Stimulated activated CD4-positive, alpha-beta T cell treated with anti-CD3 and anti-CD28 coated beads, TNF-alpha, amount 100 ng/mL, for 24 hours (primary cell): ENCODE data around the gene ANKRD11.
"Not testable (repeated sequence)": the region's sequence is repeated elsewhere in the genome, so short reads cannot be mapped to it uniquely, and the experiment has no call there.

ENCODE experiments used
- DNase-seq, 3 experiments: peaks; one replicate each; pipeline ENCODE4 v3.0.0-alpha.2; 2020; ENCODE audit warnings: low read depth in 3 of 3

The ANKRD11 gene

GRCh38 chr16:89453501-89454321, 36.6 kb downstream of the ANKRD11 start:
- DNase-seq, result no peak

GRCh38 chr16:89452925-89453324, 37.4 kb downstream of the ANKRD11 start:
- no peak for DNase-seq

GRCh38 chr16:89452241-89452640, 38.1 kb downstream of the ANKRD11 start:
- DNase-seq, result no peak

DNA sequence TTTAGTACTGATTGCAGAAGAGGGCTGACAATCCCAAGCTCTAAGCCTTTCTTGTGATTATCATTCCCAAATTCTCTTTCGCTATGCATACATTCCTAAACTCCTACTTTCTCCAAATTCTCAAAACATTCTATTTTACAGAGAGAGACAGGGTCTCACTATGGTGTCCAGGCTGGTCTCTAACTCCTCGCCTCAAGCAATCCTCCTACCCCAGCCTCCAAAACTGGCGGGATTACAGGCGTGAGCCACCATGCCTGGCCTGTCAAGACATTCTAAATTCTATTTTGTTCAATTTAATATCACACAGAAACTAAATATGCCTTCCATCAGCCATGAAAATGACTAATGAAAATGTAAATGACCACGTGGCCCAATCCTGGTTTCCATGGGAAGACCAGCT, 39.8 kb downstream of the ANKRD11 start:
- DNase-seq, result no peak

DNA sequence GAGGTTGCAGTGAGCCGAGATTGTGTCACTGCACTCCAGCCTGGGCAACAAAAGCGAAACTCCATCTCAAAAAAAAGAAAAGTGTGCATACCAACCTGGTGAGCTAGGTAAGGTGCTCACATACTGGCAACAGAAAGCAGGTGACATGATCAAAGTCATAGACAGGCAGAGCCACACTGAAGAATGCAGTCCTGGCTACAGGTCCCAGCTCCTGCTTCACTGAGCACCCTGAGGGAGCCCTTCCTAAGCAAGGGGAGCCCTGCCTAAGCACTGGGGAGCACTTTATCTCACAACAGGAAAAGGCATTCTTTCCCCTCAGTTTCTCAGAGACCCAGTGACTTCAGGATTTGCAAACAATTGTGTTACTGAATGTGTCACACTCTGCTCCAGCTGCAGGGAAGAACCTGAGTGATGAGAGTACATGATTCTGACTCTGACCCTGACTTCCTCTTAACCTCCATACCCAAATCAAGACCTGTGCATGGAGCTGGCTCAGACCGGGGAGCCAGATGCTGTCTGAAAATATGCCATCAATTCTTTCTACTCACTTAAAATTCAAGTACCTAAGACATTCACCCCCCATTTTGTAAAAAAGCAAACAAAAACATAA, 40.5 kb downstream of the ANKRD11 start:
- DNase-seq, result no peak

DNA sequence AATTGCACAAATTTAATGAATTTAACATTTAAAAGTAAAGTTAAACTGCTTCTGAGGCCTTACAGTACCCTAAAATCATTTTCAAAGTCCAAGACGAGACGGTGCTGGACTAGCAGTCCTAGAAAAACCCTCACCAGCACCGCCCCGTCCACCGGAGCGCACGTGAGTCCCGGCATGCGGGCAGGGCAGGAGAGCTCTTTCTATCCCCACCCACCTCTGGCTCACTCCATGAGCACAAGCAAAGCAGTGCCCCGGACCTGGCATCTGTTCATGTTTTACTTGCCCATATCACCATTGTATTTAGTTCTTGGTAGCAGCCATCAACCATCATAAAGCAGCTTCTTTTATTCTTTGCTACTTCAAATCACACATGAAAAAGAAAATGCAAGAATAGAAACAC, 41.7 kb downstream of the ANKRD11 start:
- no peak for DNase-seq

DNA sequence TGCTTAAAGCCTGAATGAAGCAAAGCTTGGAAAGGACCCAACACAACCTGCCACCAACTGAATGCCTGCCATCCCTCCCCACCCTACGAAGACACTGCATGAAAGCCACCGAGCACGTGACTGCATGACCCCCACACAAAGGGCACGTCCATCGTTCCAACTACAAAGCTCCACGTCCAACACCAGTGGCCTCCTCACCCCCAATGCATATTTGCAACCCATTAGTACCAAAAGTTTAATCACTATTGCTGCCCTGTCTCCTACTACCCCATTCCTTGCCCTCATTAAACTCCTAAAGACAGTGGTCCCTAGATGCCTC, 43.4 kb downstream of the ANKRD11 start:
- no peak for DNase-seq

DNA sequence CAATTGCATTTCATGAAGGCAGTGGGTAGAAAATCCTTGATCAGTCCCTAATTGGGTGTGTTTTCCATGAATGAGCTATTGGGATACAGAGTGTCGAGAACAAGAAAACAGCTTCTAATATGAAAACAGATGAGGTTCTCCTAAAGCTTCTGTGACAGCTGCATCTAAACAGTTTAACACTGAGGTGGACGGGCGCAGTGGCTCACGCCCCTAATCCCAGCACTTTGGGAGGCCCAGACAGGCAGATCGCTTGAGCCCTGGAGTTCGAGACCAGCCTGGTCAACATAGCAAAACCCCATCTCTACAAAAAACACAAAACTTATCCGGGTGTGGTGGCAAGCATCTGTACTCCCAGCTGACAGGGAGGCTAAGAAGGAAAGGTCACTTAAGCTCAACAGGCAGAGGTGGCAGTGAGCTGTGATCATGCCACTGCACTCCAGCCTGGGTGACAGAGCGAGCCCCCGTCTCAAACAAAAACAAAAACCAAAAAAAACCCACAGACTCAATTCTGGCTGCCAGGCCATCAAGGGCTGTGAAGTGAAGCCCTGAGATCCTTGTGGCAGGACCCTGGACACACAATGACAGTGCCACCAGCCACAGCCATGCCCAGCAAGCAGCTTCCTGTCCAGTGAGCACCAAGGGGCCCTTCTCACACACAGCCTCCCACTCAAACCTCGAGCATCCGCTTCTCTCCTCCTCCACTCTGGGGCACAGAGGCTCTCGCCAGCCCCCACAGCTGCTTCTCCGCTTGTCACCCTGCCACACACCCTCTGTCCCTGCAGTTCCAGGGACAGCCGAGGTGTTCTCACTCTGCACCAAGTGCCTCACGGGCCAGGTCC, 44.0 kb downstream of the ANKRD11 start:
- DNase-seq, result no peak

GRCh38 chr16:89445166-89445565, 45.2 kb downstream of the ANKRD11 start:
- no peak for DNase-seq

- DNase-seq, result no peak
These were observed 45.6 kb downstream of the ANKRD11 start for GRCh38 chr16:89444728-89445127.

- no peak for DNase-seq
These were observed 46.1 kb downstream of the ANKRD11 start for GRCh38 chr16:89444151-89444723.

GRCh38 chr16:89443727-89444084, 46.7 kb downstream of the ANKRD11 start:
- no peak for DNase-seq

GRCh38 chr16:89442990-89443726, 47.2 kb downstream of the ANKRD11 start:
- no peak for DNase-seq

DNA sequence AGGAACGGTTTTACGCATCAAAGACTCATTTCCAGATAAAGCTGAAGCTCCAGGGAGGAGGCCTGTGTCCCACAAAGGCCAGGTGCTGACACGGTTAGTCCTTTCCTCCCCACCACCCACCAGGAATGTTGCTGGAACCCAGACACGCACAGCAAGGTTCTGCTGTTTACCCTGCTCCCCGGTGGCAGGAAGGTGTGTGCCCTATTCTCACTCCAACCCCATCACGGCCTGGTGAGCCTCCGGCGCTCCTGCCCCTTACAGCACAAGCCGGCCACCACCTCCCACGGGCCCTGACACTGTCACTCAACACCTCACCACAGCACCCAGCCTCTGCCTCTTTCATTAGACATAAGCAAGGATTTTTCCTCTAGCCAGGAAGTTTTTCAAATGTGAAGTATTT, 47.8 kb downstream of the ANKRD11 start:
- no peak for DNase-seq

DNA sequence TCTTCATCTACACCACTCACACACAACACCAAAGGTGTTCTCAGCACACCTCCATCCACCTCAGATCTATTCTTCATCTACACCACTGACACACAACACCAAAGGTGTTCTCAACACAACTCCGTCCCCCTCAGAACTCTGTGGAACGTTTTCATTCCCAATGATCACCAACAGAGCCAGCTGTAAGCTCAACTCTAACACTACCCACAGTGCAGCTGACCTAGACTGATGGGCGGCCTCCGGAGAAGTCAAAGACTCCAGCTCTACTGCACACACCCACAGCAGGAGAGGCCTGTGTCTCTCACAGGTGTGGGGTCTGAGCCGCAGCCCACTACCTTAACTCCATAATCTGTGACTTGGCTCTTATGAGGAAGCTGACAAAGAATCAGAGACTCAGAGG, 50.7 kb downstream of the ANKRD11 start:
- no peak for DNase-seq

DNA sequence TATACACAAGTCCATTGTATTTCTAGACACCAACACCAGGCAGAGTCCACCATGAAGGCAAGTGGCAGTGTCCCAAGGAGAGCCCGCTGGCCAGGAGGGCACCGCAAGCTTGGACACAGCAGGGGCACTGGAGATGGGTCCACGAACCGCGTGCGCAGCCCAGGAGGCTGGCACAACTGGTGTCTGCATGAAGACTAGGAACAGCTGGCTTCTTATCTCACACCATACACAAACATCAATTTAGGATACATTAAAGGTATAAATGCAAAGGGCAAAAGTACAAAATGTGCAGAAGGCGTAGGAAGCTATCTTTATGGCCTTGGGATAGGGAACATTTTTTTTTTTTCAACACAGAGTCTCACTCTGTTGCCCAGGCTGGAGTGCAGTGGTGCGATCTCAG, 52.4 kb downstream of the ANKRD11 start:
- no peak for DNase-seq

DNA sequence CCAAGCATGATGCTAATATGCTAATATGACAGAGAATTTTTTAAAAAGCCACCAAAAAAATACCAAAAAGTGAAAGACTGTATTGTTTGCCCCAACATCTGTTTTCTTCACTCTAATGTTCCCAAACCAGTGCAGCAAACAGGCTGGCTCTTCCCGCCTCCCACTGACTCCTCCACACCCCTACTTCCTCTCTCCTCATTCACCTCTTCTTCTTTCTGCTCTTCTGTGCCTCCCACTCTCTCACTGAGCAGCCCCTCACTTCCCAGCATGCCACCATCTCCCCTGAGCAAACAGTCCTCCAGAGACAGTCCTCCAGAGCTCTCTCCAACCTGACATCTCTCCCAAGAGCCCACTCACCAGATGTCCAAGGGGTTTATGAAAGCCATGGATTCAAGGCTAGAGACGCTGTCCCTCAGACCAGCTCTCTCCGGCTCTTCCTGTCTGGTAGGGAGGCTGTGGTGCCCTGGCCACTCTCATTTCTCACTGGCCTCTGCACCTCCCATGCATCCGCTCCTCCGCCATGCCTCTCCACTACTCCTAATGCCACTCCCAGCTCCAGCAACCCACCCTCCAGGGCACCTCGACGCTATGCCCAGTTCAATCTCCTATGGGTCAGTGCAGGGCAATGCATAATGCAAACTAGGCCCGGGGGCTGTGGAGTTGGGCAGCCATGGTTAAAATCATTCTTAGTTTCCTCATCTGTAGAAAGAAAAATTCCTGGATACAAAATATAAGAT, 52.9 kb downstream of the ANKRD11 start:
- no peak for DNase-seq

DNA sequence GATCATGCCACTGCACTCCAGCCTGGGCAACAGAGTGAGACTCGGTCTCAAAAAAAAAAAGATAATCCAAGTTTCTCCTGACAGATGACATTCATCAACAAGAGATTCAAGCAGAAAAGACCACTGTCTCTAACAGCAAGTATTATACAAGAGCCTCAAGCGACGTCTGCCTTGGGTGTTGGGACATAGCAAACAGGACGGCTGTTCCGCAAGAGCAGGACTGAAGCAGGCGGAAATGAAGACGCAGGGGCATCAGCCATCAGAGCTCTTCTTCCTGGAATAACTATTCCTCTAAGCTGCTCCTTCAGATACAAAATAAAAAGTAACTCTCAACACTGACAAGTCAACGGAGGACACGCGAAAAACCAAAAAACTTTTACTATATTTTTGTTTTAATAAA, 54.0 kb downstream of the ANKRD11 start:
- DNase-seq, result no peak

DNA sequence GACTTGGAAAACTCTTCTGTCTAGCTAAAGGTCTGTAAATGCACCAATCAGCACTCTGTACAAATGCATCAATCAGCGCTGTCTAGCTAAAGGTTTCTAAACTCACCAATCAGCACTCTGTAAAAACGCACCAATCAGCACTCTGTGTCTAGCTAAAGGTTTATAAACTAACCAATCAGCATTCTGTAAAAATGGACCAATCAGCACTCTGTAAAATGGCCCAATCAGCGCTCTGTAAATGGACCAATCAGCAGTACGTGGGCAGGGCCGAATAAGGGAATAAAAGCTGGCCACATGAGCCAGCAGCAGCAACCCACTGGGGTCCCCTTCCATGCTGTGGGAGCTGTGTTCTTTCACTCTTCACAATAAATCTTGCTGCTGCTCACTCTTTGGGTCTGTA, 55.3 kb downstream of the ANKRD11 start:
- DNase-seq, result not testable (repeated sequence)

DNA sequence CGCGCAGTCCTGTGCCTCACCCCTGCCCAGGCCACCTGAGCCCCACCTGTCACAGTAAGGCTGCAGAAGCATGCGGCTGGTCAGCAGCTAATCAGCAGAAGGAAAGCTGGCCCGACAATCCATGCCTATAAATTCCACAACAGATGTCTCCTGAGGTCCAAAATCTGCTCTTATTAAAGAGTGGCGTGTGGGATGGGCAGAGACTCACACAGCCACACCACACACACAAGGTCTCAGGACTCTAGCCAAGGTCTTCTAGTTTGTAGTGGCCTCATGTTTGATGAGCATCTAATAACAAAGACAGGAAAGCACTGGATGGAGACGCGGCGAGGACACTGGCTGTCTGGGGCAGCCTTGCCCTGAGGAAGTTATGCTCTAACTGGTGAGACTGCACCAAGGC, 55.9 kb downstream of the ANKRD11 start:
- DNase-seq, result no peak

DNA sequence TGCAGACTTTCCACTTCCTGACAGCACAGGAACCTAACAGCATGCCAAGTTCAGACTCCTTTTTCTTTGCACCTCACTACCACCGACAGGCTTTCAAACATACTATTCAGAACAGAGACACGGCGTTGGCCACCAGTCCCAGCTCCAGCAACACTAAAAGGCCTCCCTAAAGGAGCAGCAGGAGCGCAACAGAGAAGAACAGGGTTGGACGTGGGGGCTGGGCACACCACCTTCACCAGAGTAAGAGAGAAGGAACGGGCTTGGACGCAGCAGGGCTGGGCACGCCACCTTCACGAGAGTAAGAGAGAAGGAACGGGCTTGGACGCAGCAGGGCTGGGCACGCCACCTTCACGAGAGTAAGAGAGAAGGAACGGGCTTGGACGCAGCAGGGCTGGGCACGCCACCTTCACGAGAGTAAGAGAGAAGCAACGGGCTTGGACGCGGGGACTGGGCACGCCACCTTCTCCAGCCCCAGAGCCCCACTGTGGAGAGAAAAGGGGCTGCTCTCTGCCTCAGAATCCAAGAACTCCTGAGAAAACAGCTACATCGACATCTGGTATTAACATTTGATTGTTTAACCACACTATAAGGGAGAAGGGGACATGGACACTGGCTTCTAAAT, 56.9 kb downstream of the ANKRD11 start:
- DNase-seq, result not testable (repeated sequence)
